ENCODE data around the gene ANKRD18B. TPM values are rescaled to one million over a fixed set of nuclear protein-coding genes. Genes with fewer than 3 reads are reported as not detected.
"Not testable (repeated sequence)": the region's sequence is repeated elsewhere in the genome, so short reads cannot be mapped to it uniquely, and the experiment has no call there.

The ANKRD18B gene
- total RNA-seq, 1 experiment from 2014 or later: 30.8 TPM

- Mint-ChIP-seq H3K27ac (ENCODE audit: unreplicated experiment) (no peak overlapping the region), H3K27me3 (ENCODE audit: unreplicated experiment) (no peaks in the 10 kb centered on the region), H3K4me3 (ENCODE audit: low read depth, unreplicated experiment) (no peak overlapping the region), H3K36me3 (ENCODE audit: insufficient read depth, unreplicated experiment) (no peaks in the 10 kb centered on the region), H3K9me3 (ENCODE audit: low read depth, unreplicated experiment) (no peaks in the 10 kb centered on the region), H3K4me1 (ENCODE audit: low read depth, unreplicated experiment) (no peaks in the 10 kb centered on the region)
- CTCF ChIA-PET: no interaction called here
- intact Hi-C loops (cut with micrococcal nuclease; ENCODE audit: unreplicated experiment): no loop called here
- BruUV-seq (replicated peaks): no TSS peak
- no peak for TF ChIP-seq CTCF (IDR thresholded peaks at IDR 0.05; ENCODE audit: unreplicated experiment)
- no peak for DNase-seq
Observed at GRCh38 chr9:33480976-33481375, 43.1 kb upstream of the ANKRD18B start.

GRCh38 chr9:33485312-33485711, 38.7 kb upstream of the ANKRD18B start:
- H3K4me3 Mint-ChIP-seq (ENCODE audit: low read depth, unreplicated experiment); H3K36me3 Mint-ChIP-seq (ENCODE audit: insufficient read depth, unreplicated experiment); H3K9me3 Mint-ChIP-seq (ENCODE audit: low read depth, unreplicated experiment); BruUV-seq (replicated peaks); intact Hi-C loops (cut with micrococcal nuclease; ENCODE audit: unreplicated experiment); DNase-seq; H3K27ac Mint-ChIP-seq (ENCODE audit: unreplicated experiment); CTCF ChIA-PET; H3K27me3 Mint-ChIP-seq (ENCODE audit: unreplicated experiment): not testable (repeated sequence)
- H3K4me1 Mint-ChIP-seq (ENCODE audit: low read depth, unreplicated experiment): peaks cover 11% of the 10 kb centered on the region

GRCh38 chr9:33489066-33489465, 35.0 kb upstream of the ANKRD18B start:
- CTCF ChIA-PET: no interaction called here
- H3K9me3 Mint-ChIP-seq (ENCODE audit: low read depth, unreplicated experiment): no peaks in the 10 kb centered on the region
- H3K27me3 Mint-ChIP-seq (ENCODE audit: unreplicated experiment): no peaks in the 10 kb centered on the region
- TF ChIP-seq CTCF (IDR thresholded peaks at IDR 0.05; ENCODE audit: unreplicated experiment): no peak
- no peak overlapping the region for H3K27ac Mint-ChIP-seq (ENCODE audit: unreplicated experiment)
- H3K36me3 Mint-ChIP-seq (ENCODE audit: insufficient read depth, unreplicated experiment): no peaks in the 10 kb centered on the region
- peaks cover 11% of the 10 kb centered on the region for H3K4me1 Mint-ChIP-seq (ENCODE audit: low read depth, unreplicated experiment)
- H3K4me3 Mint-ChIP-seq (ENCODE audit: low read depth, unreplicated experiment): no peak overlapping the region
- DNase-seq: no peak
- no TSS peak for BruUV-seq (replicated peaks)
- intact Hi-C loops (cut with micrococcal nuclease; ENCODE audit: unreplicated experiment): no loop called here

GRCh38 chr9:33493819-33494218, 30.2 kb upstream of the ANKRD18B start:
- CTCF ChIA-PET; BruUV-seq (replicated peaks); H3K4me3 Mint-ChIP-seq (ENCODE audit: low read depth, unreplicated experiment); DNase-seq; H3K27me3 Mint-ChIP-seq (ENCODE audit: unreplicated experiment); H3K36me3 Mint-ChIP-seq (ENCODE audit: insufficient read depth, unreplicated experiment); intact Hi-C loops (cut with micrococcal nuclease; ENCODE audit: unreplicated experiment); H3K9me3 Mint-ChIP-seq (ENCODE audit: low read depth, unreplicated experiment): not testable (repeated sequence)
- H3K27ac Mint-ChIP-seq (ENCODE audit: unreplicated experiment): peak overlapping the region; percentile 60
- peaks cover 22% of the 10 kb centered on the region for H3K4me1 Mint-ChIP-seq (ENCODE audit: low read depth, unreplicated experiment)

GRCh38 chr9:33498387-33498786, 25.7 kb upstream of the ANKRD18B start:
- no TSS peak for BruUV-seq (replicated peaks)
- Mint-ChIP-seq H3K36me3 (ENCODE audit: insufficient read depth, unreplicated experiment) (peaks cover 4% of the 10 kb centered on the region), H3K4me1 (ENCODE audit: low read depth, unreplicated experiment) (peaks cover 16% of the 10 kb centered on the region), H3K27me3 (ENCODE audit: unreplicated experiment) (no peaks in the 10 kb centered on the region), H3K27ac (ENCODE audit: unreplicated experiment) (no peak overlapping the region), H3K9me3 (ENCODE audit: low read depth, unreplicated experiment) (no peaks in the 10 kb centered on the region), H3K4me3 (ENCODE audit: low read depth, unreplicated experiment) (no peak overlapping the region)
- no peak for DNase-seq
- no peak for TF ChIP-seq CTCF (IDR thresholded peaks at IDR 0.05; ENCODE audit: unreplicated experiment)
- intact Hi-C loops (cut with micrococcal nuclease; ENCODE audit: unreplicated experiment): no loop called here
- CTCF ChIA-PET: no interaction called here

All from Calu3 (cell line).